Subcutaneous adipose tissue (tissue), 4 donors: Measurements from ENCODE around the gene RGMB. TPM values are rescaled to one million over a fixed set of nuclear protein-coding genes. Genes with fewer than 3 reads are reported as not detected.

Experiments used
- total RNA-seq, 4 donors: library from RNA; depleted of rRNA; stranded (reverse); fragments of >200 nt; gene quantifications; one replicate each; pipeline ENCODE4 v1.1.0, GENCODE V29; 2016
- TF ChIP-seq, protein P1 (sequence below): fragments of 450-650 bp; IDR thresholded peaks from one replicate; pipeline ENCODE4 v1.5.1; 2016; ENCODE audit warnings: low read depth, mild to moderate bottlenecking, control low read depth, antibody characterized with exemption, moderate library complexity

The RGMB gene, protein sequence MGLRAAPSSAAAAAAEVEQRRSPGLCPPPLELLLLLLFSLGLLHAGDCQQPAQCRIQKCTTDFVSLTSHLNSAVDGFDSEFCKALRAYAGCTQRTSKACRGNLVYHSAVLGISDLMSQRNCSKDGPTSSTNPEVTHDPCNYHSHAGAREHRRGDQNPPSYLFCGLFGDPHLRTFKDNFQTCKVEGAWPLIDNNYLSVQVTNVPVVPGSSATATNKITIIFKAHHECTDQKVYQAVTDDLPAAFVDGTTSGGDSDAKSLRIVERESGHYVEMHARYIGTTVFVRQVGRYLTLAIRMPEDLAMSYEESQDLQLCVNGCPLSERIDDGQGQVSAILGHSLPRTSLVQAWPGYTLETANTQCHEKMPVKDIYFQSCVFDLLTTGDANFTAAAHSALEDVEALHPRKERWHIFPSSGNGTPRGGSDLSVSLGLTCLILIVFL
- total RNA-seq: 10 to 100 TPM in 3 of 4 donors, 1 to 10 TPM in 1; 9.0 to 36.0 (median 16.8) TPM

DNA sequence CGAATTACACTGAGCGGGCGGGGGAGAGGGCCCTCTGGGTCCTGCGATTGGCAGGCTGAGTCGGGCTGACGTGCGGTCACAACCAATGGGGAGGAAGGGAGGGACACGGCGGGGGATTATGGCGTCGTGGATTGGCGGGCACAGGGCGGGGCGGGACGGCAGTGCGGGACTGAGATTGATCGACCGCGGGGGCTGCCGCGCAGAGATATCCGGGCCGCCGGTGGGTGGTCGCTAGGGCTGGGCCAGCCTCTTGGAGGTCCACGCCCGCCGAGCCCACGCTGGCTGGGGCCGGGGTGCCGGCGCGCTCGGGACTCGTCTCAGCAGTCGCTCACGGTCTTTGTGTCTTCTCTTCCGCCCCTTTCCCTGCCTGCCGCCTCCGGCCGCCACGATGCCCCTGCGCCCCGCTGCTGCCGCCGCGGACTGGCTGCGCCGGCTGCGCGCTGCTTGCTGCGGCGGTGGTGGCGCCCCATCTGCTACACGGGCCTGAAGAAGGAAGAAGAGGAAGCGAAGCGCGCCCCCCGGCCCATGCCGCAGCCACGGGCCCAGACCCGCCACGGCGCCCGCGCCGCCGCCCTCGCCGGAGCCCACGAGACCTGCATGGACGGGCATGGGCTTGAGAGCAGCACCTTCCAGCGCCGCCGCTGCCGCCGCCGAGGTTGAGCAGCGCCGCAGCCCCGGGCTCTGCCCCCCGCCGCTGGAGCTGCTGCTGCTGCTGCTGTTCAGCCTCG is at the start of gene RGMB:
Gene RGMB, plus strand, starts transcription at position 200 of the 728 bp plus-strand sequence. Its CDS starts 408 bp downstream, at position 608.
- TF ChIP-seq, protein P1, sequence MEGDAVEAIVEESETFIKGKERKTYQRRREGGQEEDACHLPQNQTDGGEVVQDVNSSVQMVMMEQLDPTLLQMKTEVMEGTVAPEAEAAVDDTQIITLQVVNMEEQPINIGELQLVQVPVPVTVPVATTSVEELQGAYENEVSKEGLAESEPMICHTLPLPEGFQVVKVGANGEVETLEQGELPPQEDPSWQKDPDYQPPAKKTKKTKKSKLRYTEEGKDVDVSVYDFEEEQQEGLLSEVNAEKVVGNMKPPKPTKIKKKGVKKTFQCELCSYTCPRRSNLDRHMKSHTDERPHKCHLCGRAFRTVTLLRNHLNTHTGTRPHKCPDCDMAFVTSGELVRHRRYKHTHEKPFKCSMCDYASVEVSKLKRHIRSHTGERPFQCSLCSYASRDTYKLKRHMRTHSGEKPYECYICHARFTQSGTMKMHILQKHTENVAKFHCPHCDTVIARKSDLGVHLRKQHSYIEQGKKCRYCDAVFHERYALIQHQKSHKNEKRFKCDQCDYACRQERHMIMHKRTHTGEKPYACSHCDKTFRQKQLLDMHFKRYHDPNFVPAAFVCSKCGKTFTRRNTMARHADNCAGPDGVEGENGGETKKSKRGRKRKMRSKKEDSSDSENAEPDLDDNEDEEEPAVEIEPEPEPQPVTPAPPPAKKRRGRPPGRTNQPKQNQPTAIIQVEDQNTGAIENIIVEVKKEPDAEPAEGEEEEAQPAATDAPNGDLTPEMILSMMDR: no peak

DNA sequence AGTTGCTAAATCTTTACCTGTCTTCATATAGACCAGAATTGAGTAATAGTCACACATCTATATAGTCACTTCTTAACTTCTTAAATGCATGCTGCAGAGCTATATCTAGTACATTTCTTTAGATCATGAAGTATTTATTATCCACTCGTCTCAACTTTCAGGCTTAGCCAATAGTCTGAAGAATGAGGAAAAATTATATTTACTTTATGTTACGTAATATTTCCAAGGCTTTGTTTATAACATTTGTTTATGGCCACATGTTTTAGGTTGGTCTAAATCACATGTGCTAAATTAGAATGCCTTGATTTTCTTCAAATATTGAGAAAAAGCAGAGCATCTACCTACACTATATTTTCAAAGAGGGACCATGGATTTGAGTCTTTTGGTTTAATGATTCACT is 47.2 kb upstream of the RGMB start:
- TF ChIP-seq, protein P1: no peak

DNA sequence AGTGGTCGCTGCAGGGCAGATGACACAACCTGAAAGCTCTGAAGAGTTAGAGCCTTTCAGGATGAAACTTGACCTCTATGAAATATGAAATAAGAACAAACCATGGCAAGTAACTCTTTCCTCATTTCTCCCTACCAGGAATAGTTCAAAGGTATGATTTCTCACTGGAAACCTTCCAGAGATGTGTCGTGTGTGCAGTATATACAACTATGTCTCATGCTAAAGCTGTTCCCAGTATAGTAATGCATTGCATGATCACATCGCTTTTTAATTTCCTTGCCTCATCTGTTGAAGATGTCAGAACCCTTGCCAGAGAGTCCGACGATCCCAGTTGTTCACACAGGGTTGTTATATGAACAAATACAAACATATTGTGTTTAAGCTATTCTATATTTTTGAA is 45.8 kb upstream of the RGMB start:
- TF ChIP-seq, protein P1: no peak

DNA sequence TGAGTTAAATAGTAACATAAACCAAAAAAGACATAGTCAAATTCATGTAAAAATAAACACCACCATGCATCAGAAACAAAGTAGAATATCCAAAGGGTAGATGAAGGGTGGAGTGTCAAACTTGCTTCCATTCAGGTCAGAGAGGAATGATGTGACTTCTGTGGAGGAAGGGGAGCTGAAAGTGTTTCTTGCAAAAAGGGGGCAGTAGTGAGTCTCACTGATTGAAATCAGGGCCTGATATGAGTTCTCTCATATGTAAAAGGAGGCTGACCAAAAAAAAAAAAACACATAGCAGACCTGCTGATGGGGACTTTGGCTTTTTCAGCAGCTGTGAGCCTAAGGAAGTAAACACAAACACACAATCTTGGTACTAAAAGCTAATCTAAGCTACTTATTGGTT is 38.8 kb upstream of the RGMB start:
- TF ChIP-seq, protein P1: no peak

DNA sequence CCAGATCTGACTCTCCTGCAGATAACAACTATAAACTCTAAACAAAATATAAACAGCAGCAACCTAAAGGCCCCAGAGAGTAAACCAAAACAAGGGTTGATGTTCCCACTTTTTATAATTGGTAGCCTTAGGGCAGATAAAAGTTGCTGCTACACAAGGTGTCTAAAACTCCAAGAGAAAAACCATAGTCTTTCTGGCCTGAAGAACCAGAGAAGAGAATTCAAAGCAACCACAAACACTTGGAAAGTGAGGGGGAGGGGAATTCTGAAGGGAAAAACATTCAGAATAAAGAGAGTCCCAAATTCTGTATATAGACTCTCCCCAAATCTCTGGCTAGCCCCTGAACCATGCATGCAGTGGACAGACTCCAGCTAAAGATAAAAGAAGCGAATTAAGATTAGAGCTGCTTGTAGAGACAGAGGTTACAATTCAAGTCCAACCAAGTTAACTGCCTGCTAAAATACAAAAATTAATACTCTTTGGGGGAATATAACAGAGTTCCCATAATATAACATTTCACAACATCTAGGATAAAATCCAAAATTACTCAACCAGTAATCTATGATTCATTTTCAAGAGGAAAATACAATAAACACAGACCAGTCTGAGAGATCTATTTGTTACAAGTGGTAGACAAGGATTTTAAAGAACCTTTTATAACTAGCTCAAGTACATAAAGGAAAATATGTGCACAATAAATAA is 37.5 kb upstream of the RGMB start:
- TF ChIP-seq, protein P1: no peak

DNA sequence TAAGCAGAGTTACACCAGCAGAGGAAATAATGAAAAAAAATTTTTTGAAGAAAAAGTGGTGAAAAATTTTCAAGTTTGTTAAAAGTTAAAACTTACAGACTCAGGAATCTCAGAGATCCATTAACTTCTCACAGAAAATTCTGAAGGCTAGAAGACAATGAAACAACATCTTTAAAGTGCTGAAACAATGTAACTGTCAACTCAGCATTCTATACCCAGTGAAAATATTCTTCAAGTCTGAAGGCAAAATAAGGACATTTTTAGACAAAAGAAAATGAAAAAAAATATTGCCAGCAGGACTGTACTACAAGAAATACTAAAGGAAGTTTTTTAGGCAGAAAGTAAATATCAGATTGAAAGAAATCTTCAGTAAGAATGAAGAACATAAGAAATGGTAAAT is 36.7 kb upstream of the RGMB start:
- TF ChIP-seq, protein P1: no peak

DNA sequence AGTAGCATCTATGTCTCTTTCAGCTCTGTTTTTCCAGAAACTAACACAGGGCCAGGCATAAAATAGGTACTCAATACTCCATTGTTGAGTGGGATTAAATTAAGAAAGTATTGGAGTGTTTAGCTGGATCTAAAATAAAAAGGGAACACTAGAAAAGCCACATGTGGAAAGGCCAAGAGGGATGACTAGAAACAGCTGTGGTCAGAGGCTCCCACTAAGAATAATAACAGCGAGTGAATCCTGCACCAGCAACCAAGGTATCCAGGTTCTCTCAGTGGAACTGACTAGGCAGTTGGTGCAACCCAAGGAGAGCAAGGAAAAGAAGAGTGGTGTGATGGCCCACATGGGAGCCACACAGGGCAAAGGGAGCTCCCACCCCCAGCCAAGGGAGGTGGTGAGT is 31.5 kb upstream of the RGMB start:
- TF ChIP-seq, protein P1: no peak
